ENCODE data around the gene CKLF.
A peak's percentile ranks its signal among the peaks of the same experiment; 100 is the strongest.

Gene CKLF

GRCh38 chr16:66574081-66574480 lies 21.7 kb downstream of the CKLF start:
- no peak for DNase-seq (ENCODE audit: low read depth)
- TF ChIP-seq CTCF (IDR thresholded peaks at IDR 0.05; ENCODE audit: insufficient read depth, low read depth, low read length, missing control alignments) = no peak

GRCh38 chr16:66574531-66574930 lies 22.2 kb downstream of the CKLF start:
- no peak for TF ChIP-seq CTCF (IDR thresholded peaks at IDR 0.05; ENCODE audit: insufficient read depth, low read depth, low read length, missing control alignments)
- DNase-seq (ENCODE audit: low read depth) = no peak
- H3K4me3 ChIP-seq (ENCODE audit: low read length) = no peak overlapping the region

More at GRCh38 chr16:66574081-66574480, 21.7 kb downstream of the CKLF start:
- no peak overlapping the region for H3K4me3 ChIP-seq (ENCODE audit: low read length)

DNA sequence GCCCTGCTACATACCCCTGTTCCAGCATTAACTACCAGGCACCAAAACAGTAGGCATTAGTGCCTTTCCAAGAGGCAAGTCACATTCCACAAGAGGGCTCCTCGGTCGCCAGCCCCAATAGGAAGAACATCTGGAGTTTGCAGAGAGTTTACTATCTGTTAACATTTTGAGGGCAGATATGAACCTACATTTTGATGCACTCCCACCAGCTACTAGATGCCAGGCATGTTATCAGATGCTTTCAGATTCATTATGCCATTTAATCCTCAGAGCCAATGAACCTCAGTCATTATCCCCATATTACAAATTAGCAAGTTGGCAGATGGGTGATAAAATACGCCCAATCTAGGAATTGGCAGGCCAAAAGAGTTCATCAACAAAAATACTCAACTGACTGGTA lies 22.7 kb downstream of the CKLF start:
- TF ChIP-seq CTCF (IDR thresholded peaks at IDR 0.05; ENCODE audit: insufficient read depth, low read depth, low read length, missing control alignments) = no peak
- H3K4me3 ChIP-seq (ENCODE audit: low read length) = no peak overlapping the region
- no peak for DNase-seq (ENCODE audit: low read depth)

- TF ChIP-seq CTCF (IDR thresholded peaks at IDR 0.05; ENCODE audit: insufficient read depth, low read depth, low read length, missing control alignments) = no peak
- H3K4me3 ChIP-seq (ENCODE audit: low read length) = no peak overlapping the region
- DNase-seq (ENCODE audit: low read depth) = no peak
These were observed 23.9 kb downstream of the CKLF start for GRCh38 chr16:66576296-66576695.

DNA sequence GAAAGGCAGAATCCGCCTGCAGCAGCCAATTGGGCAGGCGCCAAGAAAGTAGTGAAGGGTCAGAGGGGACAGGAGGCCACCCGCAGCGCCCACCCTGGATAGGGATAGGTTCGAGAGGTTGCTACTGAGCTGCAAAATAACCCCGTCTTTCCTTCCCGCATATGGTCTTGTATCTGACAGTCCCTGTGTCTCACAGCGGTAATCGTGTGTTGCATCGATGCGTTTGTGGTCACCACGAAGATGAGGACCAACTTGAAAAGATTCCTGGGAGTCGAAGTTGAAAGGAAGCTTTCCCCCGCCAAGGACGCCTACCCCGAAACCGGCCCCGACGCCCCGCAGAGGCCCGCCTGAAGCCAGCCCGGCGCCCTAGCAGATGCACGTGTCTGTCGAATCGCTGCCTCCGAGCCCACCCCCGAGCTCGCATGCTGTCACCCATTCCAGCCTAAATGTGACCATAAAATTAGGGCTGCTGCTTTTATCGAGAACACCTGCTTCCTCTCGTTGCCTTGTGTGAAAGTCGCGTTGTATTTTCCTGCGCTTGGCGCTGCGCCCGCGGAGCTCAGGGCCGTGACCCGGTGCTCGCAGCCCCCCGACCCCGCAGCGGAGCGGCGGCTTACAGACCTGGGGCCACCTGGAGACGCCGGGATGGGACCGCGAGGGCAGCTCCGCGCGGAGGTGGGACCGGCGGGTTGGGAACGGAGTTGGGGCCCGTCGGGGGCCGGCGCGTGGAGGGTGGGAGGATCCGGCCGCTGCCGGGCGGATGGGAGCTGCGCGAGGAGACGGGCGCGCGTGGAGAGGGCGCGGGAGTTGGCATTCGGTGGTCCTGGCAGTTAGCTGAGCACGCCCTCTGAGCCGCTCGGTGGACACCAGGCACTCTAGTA lies 26.5 kb downstream of the CKLF start, which contains the start of gene CMTM2:
CMTM2 (plus strand) TSS at position 813 of the 881 bp plus-strand sequence. CDS start 145 bp downstream, outside the sequence.
- TF ChIP-seq CTCF (IDR thresholded peaks at IDR 0.05; ENCODE audit: insufficient read depth, low read depth, low read length, missing control alignments) = no peak
- no peak for DNase-seq (ENCODE audit: low read depth)
- no peak within 1 kb of the TSS for H3K4me3 ChIP-seq (ENCODE audit: low read length)

- H3K4me3 ChIP-seq (ENCODE audit: low read length) = no peak overlapping the region
- peak; percentile 35 for TF ChIP-seq CTCF (IDR thresholded peaks at IDR 0.05; ENCODE audit: insufficient read depth, low read depth, low read length, missing control alignments)
- DNase-seq (ENCODE audit: low read depth) = peak; percentile 86
These were observed 28.3 kb downstream of the CKLF start for GRCh38 chr16:66580605-66581209.

Data from epithelial cell of esophagus (primary cell).